Peyer's patch (tissue), 4 donors: ENCODE data around the gene PSMC5. TPM values are rescaled to one million over a fixed set of nuclear protein-coding genes. Genes with fewer than 3 reads are reported as not detected.

Source experiments
- DNase-seq, 3 donors: peaks; one replicate each; pipeline ENCODE4 v3.0.0-alpha.2; 2017 to 2019
- H3K27ac ChIP-seq, 4 donors: fragments of 200-600 bp; sonication (generic); one replicate each; pipeline ENCODE4 v1.5.1; 2016 to 2019
- H3K27me3 ChIP-seq, 2 donors: fragments of 200-600 bp; sonication (generic); one replicate each; pipeline ENCODE4 v1.5.1; 2019
- H3K36me3 ChIP-seq, 3 donors: fragments of 200-600 bp; sonication (generic); one replicate each; pipeline ENCODE4 v1.5.1; 2016 to 2019
- H3K4me1 ChIP-seq, 4 donors: fragments of 200-600 bp; sonication (generic); one replicate each; pipeline ENCODE4 v1.5.1; 2016 to 2019
- H3K4me3 ChIP-seq, 4 donors: fragments of 200-600 bp; sonication (generic); 1 replicate in 3 of 4; 2 replicates in 1 of 4; pipeline ENCODE4 v1.5.1; 2016 to 2019; ENCODE audit warnings: mild to moderate bottlenecking in 1 of 4
- H3K9me3 ChIP-seq, 4 donors: fragments of 200-600 bp; sonication (generic); one replicate each; pipeline ENCODE4 v1.5.1; 2016 to 2019; ENCODE audit warnings: mild to moderate bottlenecking in 1 of 4
- POLR2A ChIP-seq, 2 donors: fragments of 450-650 bp; IDR thresholded peaks; one replicate each; pipeline ENCODE4 v1.5.1; 2017; ENCODE audit warnings: antibody characterized with exemption in 2 of 2, mild to moderate bottlenecking in 2 of 2, moderate library complexity in 2 of 2
- total RNA-seq, 4 donors: library from RNA; depleted of rRNA; stranded (reverse); fragments of >200 nt; gene quantifications; one replicate each; pipeline ENCODE4 v1.1.0, GENCODE V29; 2016
- TF ChIP-seq, protein P1 (sequence below), 6 experiments: fragments of 450-650 bp in 4 of 6; fragments of 200-600 bp in 2 of 6; sonication (generic) in 1 of 6; IDR thresholded peaks; one replicate each; pipeline ENCODE4 v1.5.1; 2017 to 2019; ENCODE audit warnings: antibody characterized with exemption in 6 of 6, mild to moderate bottlenecking in 3 of 6, moderate library complexity in 1 of 6

PSMC5 gene
- total RNA-seq, 4 donors from 2014 or later, result 61.1 to 126 (median 67.3) TPM

DNA sequence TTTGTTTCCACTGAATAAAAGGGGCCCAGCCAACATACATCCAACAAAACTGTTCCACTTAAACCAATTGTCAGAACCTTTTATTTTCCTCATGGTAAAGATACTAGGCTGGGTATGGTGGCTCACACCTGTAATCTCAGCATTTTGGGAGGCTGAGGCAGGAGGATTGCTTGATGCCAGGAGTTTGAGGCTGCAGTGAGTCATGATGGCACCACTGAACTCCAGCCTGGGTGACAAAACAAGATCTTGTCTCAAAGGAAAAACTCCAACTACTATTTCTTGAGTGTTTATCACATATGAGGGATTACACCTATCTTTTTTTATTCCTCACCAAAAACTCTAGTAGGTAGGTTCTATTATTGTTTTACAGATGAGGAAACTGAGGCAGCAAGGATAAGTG lies 4.7 kb upstream of the PSMC5 start:
- H3K9me3 ChIP-seq, result no peaks in the 10 kb centered on the region
- H3K4me1 ChIP-seq, result peaks cover 0 to 8% (median 4%) of the 10 kb centered on the region in 4 donors
- TF ChIP-seq, protein P1, sequence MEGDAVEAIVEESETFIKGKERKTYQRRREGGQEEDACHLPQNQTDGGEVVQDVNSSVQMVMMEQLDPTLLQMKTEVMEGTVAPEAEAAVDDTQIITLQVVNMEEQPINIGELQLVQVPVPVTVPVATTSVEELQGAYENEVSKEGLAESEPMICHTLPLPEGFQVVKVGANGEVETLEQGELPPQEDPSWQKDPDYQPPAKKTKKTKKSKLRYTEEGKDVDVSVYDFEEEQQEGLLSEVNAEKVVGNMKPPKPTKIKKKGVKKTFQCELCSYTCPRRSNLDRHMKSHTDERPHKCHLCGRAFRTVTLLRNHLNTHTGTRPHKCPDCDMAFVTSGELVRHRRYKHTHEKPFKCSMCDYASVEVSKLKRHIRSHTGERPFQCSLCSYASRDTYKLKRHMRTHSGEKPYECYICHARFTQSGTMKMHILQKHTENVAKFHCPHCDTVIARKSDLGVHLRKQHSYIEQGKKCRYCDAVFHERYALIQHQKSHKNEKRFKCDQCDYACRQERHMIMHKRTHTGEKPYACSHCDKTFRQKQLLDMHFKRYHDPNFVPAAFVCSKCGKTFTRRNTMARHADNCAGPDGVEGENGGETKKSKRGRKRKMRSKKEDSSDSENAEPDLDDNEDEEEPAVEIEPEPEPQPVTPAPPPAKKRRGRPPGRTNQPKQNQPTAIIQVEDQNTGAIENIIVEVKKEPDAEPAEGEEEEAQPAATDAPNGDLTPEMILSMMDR (IDR thresholded peaks at IDR 0.05), result no peak
- no peak for TF ChIP-seq POLR2A (IDR thresholded peaks at IDR 0.05)
- DNase-seq, result no peak
- H3K27me3 ChIP-seq, result no peaks in the 10 kb centered on the region
- no peak overlapping the region for H3K27ac ChIP-seq
- H3K36me3 ChIP-seq, result peaks cover 0 to 79% (median 0%) of the 10 kb centered on the region in 3 donors
- no peak overlapping the region for H3K4me3 ChIP-seq

- Histone ChIP-seq H3K9me3 (no peaks in the 10 kb centered on the region), H3K4me1 (peaks cover 0 to 16% (median 4%) of the 10 kb centered on the region in 4 donors), H3K27me3 (no peaks in the 10 kb centered on the region), H3K27ac (no peak overlapping the region), H3K36me3 (peaks cover 0 to 67% (median 0%) of the 10 kb centered on the region in 3 donors), H3K4me3 (no peak overlapping the region)
- TF ChIP-seq, protein P1 (IDR thresholded peaks at IDR 0.05), result no peak
- TF ChIP-seq POLR2A (IDR thresholded peaks at IDR 0.05), result no peak
- no peak for DNase-seq
Observed at GRCh38 chr17:63823659-63824331, 3.4 kb upstream of the PSMC5 start.

GRCh38 chr17:63824362-63824761 lies 2.9 kb upstream of the PSMC5 start:
- Histone ChIP-seq H3K4me1 (peaks cover 0 to 22% (median 4%) of the 10 kb centered on the region in 4 donors), H3K27me3 (no peaks in the 10 kb centered on the region), H3K9me3 (no peaks in the 10 kb centered on the region), H3K27ac (no peak overlapping the region), H3K4me3 (no peak overlapping the region), H3K36me3 (peaks cover 0 to 65% (median 0%) of the 10 kb centered on the region in 3 donors)
- no peak for DNase-seq
- TF ChIP-seq, protein P1 (IDR thresholded peaks at IDR 0.05), result no peak
- TF ChIP-seq POLR2A (IDR thresholded peaks at IDR 0.05), result no peak

DNA sequence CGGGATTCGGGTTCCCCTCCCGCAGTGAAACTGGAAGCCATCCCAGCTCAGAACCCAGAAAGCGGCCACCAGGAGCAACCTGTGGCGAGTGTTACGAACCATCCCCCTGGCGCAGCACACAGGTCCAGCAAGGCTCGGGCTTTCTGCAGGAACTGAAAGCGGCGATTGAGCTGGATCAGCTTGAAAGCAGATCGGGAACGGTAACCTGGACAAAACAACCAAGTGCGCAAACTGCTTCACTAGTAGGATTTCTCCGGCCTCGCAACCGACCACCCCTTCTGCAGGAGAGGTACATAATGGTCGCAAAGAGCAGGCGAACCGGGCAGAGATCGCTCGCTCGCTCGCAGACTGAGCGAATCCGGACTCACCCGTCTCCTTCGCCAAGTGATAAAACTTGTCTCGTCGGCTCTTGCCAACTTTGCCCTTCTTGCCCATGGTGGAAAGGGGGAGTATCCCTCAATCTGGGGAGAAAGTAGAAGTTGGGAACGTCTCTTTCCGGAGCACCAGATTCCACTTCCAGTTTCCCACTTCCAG lies 696 bp upstream of the PSMC5 start:
- DNase-seq, result no peak
- Histone ChIP-seq H3K9me3 (no peaks in the 10 kb centered on the region), H3K36me3 (peaks cover 0 to 65% (median 0%) of the 10 kb centered on the region in 3 donors), H3K4me1 (peaks cover 0 to 22% (median 4%) of the 10 kb centered on the region in 4 donors), H3K27ac (peak overlapping the region; percentile 88 to 97 (median 90)), H3K27me3 (no peaks in the 10 kb centered on the region), H3K4me3 (peak overlapping the region; percentile 76 to 86 (median 82))
- peak in 1 of 2 donors; percentile 7 for TF ChIP-seq POLR2A (IDR thresholded peaks at IDR 0.05)
- TF ChIP-seq, protein P1 (IDR thresholded peaks at IDR 0.05), result peak in 1 of 6 experiments; percentile 2

DNA sequence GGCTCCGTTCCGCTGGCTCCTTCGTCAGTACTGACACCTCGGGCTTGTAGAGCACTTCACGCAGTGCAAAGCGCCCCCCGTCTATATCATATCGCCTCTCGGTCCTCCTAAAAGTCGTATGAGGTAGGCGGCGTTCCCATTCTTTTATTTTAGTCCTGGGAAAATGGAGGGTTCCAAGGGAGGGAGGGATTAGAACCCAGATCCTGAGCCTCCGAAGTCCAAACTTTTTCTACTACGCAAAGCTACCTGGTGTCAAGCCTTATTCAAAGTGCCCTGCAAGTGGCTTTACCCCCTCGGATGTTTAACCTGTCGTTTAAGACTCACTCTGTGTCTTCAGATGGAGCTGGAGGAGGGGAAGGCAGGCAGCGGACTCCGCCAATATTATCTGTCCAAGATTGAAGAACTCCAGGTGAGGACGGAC lies 580 bp downstream of the PSMC5 start:
- peaks cover 0 to 65% (median 0%) of the 10 kb centered on the region in 3 donors for H3K36me3 ChIP-seq
- H3K27me3 ChIP-seq, result no peaks in the 10 kb centered on the region
- H3K9me3 ChIP-seq, result no peaks in the 10 kb centered on the region
- H3K4me1 ChIP-seq, result peaks cover 0 to 22% (median 4%) of the 10 kb centered on the region in 4 donors
- DNase-seq, result peak in 1 of 3 donors; percentile 40
- TF ChIP-seq, protein P1 (IDR thresholded peaks at IDR 0.05), result no peak
- TF ChIP-seq POLR2A (IDR thresholded peaks at IDR 0.05), result no peak
- H3K4me3 ChIP-seq, result peak overlapping the region; percentile 76 to 86 (median 82)
- peak overlapping the region; percentile 88 to 97 (median 90) for H3K27ac ChIP-seq
